Spleen (tissue), 11 donors: Measurements from ENCODE around the gene PTPRG. TPM values are rescaled to one million over a fixed set of nuclear protein-coding genes. Genes with fewer than 3 reads are reported as not detected.

ENCODE experiments used
- DNase-seq: peaks from one replicate; pipeline ENCODE4 v3.0.0-alpha.2; 2020
- H3K27ac ChIP-seq, 8 donors: fragments of 200-600 bp; sonication (generic) in 7 of 8; 1 replicate in 4 of 8; 2 replicates in 4 of 8; pipeline versions ENCODE4 v1.5.0 to v1.8.0; 2016 to 2021; ENCODE audit warnings: inconsistent platforms in 4 of 8, mild to moderate bottlenecking in 4 of 8, moderate library complexity in 1 of 8
- H3K27me3 ChIP-seq, 7 donors: fragments of 200-600 bp; sonication (generic) in 6 of 7; replicated peaks in 1 of 7; 1 replicate in 4 of 7; 2 replicates in 3 of 7; pipeline versions ENCODE4 v1.5.0 to v1.8.0; 2016 to 2021; ENCODE audit warnings: inconsistent platforms in 3 of 7, mild to moderate bottlenecking in 1 of 7
- H3K36me3 ChIP-seq, 6 donors: fragments of 200-600 bp; sonication (generic) in 5 of 6; 1 replicate in 4 of 6; 2 replicates in 2 of 6; pipeline versions ENCODE4 v1.5.0 to v1.8.0; 2016 to 2021; ENCODE audit warnings: inconsistent platforms in 2 of 6
- H3K4me1 ChIP-seq, 6 donors: fragments of 200-600 bp; sonication (generic) in 5 of 6; 1 replicate in 3 of 6; 2 replicates in 3 of 6; pipeline versions ENCODE4 v1.5.0 to v1.8.0; 2016 to 2021; ENCODE audit warnings: inconsistent platforms in 3 of 6
- H3K4me3 ChIP-seq, 8 donors: fragments of 200-600 bp; sonication (generic) in 7 of 8; 1 replicate in 4 of 8; 2 replicates in 4 of 8; pipeline versions ENCODE4 v1.5.0 to v1.8.0; 2016 to 2021; ENCODE audit warnings: inconsistent platforms in 4 of 8, mild to moderate bottlenecking in 4 of 8, moderate library complexity in 2 of 8
- H3K9me3 ChIP-seq, 8 donors: fragments of 200-600 bp; sonication (generic) in 7 of 8; 1 replicate in 4 of 8; 2 replicates in 4 of 8; pipeline versions ENCODE4 v1.5.0 to v1.8.0; 2016 to 2021; ENCODE audit warnings: inconsistent platforms in 4 of 8
- POLR2A ChIP-seq, 3 donors: fragments of 450-650 bp; IDR thresholded peaks; one replicate each; pipeline ENCODE4 v1.5.1; 2017; ENCODE audit warnings: antibody characterized with exemption in 3 of 3, mild to moderate bottlenecking in 1 of 3
- POLR2AphosphoS5 ChIP-seq, 3 donors: sonication (generic); formaldehyde crosslinking; IDR thresholded peaks; one replicate each; pipeline ENCODE4 v1.5.1; 2017; ENCODE audit warnings: antibody characterized with exemption in 3 of 3
- WGBS, 5 donors: extraction: QIAGEN DNeasy Blood & Tissue Kit in 3 of 5; methylation state at CpG; one replicate each; pipeline versions ENCODE4 v1.1.5 to v1.1.7; 2013 to 2018; 5-methylcytosine and 5-hydroxymethylcytosine counted together
- intact Hi-C: fragments of 100-400 bp; cut with DNase I; formaldehyde crosslinking; loops from one replicate; pipeline ENCODE4 v1.15.0; 2023; ENCODE audit warnings: low total_unique reads
- polyA plus RNA-seq, 3 donors: library from polyadenylated mRNA; stranded (reverse); fragments of 200-250 nt; gene quantifications; one replicate each; pipeline ENCODE4 v1.2.1, GENCODE V29; 2013
- total RNA-seq, 7 donors: library from RNA; depleted of rRNA in 3 of 7; stranded (reverse); fragments of >200 nt in 3 of 7; fragmentation: NEBNext Ultra II Directional in 4 of 7; extraction: Animal tissue kit (Norgen Biotek cat#: 25700) in 4 of 7; gene quantifications; one replicate each; pipeline versions ENCODE4 v1.1.0 to v1.2.1, GENCODE V29; 2016 to 2021
- TF ChIP-seq, protein P1 (sequence below), 11 experiments: fragments of 200-600 bp in 7 of 11; fragments of 450-650 bp in 4 of 11; sonication (generic) in 4 of 11; IDR thresholded peaks in 8 of 11; conservative IDR thresholded peaks in 3 of 11; 1 replicate in 7 of 11; 2 replicates in 4 of 11; pipeline versions ENCODE4 v1.4.0 to v1.8.0; 2016 to 2021; ENCODE audit warnings: antibody characterized with exemption in 11 of 11, inconsistent platforms in 4 of 11, mild to moderate bottlenecking in 1 of 11
- donor health status: healthy with polysubstance abuse.
- donor health status: DM: no; HTN: no; CAD: no; lungs with moderate emphysema.
- donor health status: DM: no; HTN: no; CAD: no.
- donor health status: Bipolar disorder and iron deficiency.
- donor health status: healthy.
- donor health status: DM: no; HTN: no; CAD: no.
- donor health status: DM: yes; HTN: yes; CAD: no.

Gene PTPRG
- total and polyA plus RNA-seq, 10 donors: 0.89 to 77.0 (median 34.5) TPM

GRCh38 chr3:61765157-61765876 lies 203.9 kb downstream of the PTPRG start:
- TF ChIP-seq, protein P1, sequence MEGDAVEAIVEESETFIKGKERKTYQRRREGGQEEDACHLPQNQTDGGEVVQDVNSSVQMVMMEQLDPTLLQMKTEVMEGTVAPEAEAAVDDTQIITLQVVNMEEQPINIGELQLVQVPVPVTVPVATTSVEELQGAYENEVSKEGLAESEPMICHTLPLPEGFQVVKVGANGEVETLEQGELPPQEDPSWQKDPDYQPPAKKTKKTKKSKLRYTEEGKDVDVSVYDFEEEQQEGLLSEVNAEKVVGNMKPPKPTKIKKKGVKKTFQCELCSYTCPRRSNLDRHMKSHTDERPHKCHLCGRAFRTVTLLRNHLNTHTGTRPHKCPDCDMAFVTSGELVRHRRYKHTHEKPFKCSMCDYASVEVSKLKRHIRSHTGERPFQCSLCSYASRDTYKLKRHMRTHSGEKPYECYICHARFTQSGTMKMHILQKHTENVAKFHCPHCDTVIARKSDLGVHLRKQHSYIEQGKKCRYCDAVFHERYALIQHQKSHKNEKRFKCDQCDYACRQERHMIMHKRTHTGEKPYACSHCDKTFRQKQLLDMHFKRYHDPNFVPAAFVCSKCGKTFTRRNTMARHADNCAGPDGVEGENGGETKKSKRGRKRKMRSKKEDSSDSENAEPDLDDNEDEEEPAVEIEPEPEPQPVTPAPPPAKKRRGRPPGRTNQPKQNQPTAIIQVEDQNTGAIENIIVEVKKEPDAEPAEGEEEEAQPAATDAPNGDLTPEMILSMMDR (IDR thresholded peaks at IDR 0.05 in 8 of 11, conservative IDR thresholded peaks at IDR 0.05 in 3 of 11): no peak
- 80 to 90% (median 87%) methylated on average over 5 of the region's 5 CpGs for whole genome bisulfite sequencing, 5 donors
- Histone ChIP-seq H3K4me3 (no peak overlapping the region), H3K27me3 (no peaks in the 10 kb centered on the region), H3K4me1 (no peaks in the 10 kb centered on the region), H3K27ac (no peak overlapping the region), H3K36me3 (no peaks in the 10 kb centered on the region), H3K9me3 (peaks cover 0 to 7% (median 0%) of the 10 kb centered on the region in 8 donors)
- DNase-seq: no peak
- intact Hi-C loops: no loop called here

DNA sequence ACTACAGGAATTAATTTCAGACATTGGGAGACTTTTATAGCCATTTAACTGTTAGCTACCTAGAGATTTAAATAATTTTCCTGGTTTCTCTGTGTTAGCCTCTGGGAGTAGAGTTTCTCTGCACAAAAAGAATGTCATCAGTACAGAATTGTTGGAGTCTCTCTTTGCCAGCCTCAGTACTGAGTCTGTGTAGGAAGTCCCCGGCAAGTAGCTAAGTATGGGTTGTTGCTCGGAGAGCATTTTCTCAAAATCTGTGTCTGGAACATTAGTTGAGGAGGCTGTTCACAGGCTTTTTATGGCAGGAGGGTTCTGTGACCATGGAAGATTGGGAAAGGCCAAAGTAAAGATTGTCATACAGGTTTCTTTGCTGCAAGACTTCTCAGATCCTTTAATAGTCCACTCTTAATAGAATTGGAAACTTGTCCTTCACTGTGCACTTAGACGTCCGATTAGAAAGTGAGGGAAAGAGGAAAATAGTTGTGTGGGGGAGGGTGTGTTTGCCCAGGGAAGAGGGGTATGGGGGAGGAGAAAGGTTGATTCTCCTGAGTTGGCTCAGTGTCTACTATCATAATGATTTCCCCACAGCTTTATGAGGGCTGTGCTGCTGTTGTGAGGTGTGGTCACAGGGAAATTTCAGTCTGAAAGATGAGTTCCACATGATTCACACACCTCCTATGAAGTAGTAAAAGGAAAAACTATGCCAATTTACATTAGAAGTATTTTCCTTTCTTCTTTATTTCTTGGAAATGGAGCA lies 207.1 kb downstream of the PTPRG start:
- Histone ChIP-seq H3K27me3 (no peaks in the 10 kb centered on the region), H3K36me3 (no peaks in the 10 kb centered on the region), H3K4me1 (no peaks in the 10 kb centered on the region), H3K9me3 (no peaks in the 10 kb centered on the region), H3K27ac (no peak overlapping the region), H3K4me3 (no peak overlapping the region)
- DNase-seq: no peak
- intact Hi-C loops: no loop called here
- no peak for TF ChIP-seq POLR2A (IDR thresholded peaks at IDR 0.05)
- no peak for TF ChIP-seq POLR2AphosphoS5 (IDR thresholded peaks at IDR 0.05)
- TF ChIP-seq, protein P1 (IDR thresholded peaks at IDR 0.05 in 8 of 11, conservative IDR thresholded peaks at IDR 0.05 in 3 of 11): no peak
- 76 to 83% (median 78%) methylated on average over 4 of the region's 4 CpGs for WGBS, 5 donors

DNA sequence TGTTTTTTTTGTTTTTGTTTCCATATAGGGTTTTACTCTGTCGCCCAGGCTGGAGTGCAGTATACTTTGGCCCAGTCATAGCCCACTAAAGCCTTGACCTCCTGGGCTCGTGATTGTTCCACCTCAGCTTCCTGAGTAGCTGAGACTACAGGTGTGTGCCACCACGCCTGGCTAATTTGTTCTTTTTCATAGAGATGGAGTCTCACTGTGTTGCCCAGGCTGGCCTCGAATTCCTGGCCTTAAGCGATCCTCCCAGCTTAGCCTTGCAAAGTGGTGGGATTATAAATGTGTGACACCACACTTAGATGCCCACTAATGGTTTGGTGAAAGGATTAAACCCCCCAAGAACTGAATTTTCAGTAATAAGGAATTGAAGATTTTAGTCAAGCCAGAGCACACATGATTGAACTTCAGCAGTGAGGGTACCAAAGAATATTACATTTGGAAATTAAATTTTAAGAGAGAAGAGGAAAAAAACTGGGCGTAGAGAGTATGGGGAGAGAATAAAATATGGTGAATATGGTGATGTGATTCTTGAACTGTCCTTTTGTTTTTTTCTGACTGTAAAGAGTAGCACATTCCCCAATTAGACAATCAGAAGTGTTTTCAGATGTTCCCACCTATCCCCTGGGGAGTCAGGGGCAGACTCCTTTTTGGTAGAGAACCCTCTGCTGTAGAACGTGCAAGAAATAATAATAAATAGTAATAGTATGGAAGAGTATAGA lies 208.1 kb downstream of the PTPRG start:
- Histone ChIP-seq H3K36me3 (no peaks in the 10 kb centered on the region), H3K4me3 (no peak overlapping the region), H3K27me3 (no peaks in the 10 kb centered on the region), H3K9me3 (no peaks in the 10 kb centered on the region), H3K4me1 (no peaks in the 10 kb centered on the region), H3K27ac (no peak overlapping the region)
- WGBS, 5 donors: 73 to 87% (median 83%) methylated on average over 7 of the region's 7 CpGs
- intact Hi-C loops: no loop called here
- DNase-seq: no peak
- TF ChIP-seq, protein P1 (IDR thresholded peaks at IDR 0.05 in 8 of 11, conservative IDR thresholded peaks at IDR 0.05 in 3 of 11): no peak
- TF ChIP-seq POLR2AphosphoS5 (IDR thresholded peaks at IDR 0.05) (no peak), POLR2A (IDR thresholded peaks at IDR 0.05) (no peak)

- Histone ChIP-seq H3K36me3 (no peaks in the 10 kb centered on the region), H3K4me3 (no peak overlapping the region), H3K27ac (no peak overlapping the region), H3K27me3 (no peaks in the 10 kb centered on the region), H3K9me3 (no peaks in the 10 kb centered on the region), H3K4me1 (no peaks in the 10 kb centered on the region)
- no peak for DNase-seq
- TF ChIP-seq POLR2AphosphoS5 (IDR thresholded peaks at IDR 0.05) (no peak), POLR2A (IDR thresholded peaks at IDR 0.05) (no peak)
- TF ChIP-seq, protein P1 (IDR thresholded peaks at IDR 0.05 in 8 of 11, conservative IDR thresholded peaks at IDR 0.05 in 3 of 11): no peak
- intact Hi-C loops: no loop called here
- WGBS, 5 donors: 77 to 98% (median 84%) methylated on average over 6 of the region's 6 CpGs
Measured at GRCh38 chr3:61771976-61772375, 210.6 kb downstream of the PTPRG start.
